NCI-H2196 (cell line): ENCODE measurements around the gene COL6A2.
"Not testable (repeated sequence)": the region's sequence is repeated elsewhere in the genome, so short reads cannot be mapped to it uniquely, and the experiment has no call there.

ENCODE experiments used
- DNase-seq: peaks from one replicate; lab custom pipeline; 2025; ENCODE audit not compliant: unreplicated experiment; lab: John Stamatoyannopoulos, UW

COL6A2 gene

GRCh38 chr21:46078978-46079351 is 18.9 kb upstream of the COL6A2 start:
- no peak for DNase-seq

GRCh38 chr21:46079352-46080170 is 18.4 kb upstream of the COL6A2 start:
- no peak for DNase-seq

GRCh38 chr21:46080171-46081021 is 17.5 kb upstream of the COL6A2 start:
- DNase-seq = no peak

DNA sequence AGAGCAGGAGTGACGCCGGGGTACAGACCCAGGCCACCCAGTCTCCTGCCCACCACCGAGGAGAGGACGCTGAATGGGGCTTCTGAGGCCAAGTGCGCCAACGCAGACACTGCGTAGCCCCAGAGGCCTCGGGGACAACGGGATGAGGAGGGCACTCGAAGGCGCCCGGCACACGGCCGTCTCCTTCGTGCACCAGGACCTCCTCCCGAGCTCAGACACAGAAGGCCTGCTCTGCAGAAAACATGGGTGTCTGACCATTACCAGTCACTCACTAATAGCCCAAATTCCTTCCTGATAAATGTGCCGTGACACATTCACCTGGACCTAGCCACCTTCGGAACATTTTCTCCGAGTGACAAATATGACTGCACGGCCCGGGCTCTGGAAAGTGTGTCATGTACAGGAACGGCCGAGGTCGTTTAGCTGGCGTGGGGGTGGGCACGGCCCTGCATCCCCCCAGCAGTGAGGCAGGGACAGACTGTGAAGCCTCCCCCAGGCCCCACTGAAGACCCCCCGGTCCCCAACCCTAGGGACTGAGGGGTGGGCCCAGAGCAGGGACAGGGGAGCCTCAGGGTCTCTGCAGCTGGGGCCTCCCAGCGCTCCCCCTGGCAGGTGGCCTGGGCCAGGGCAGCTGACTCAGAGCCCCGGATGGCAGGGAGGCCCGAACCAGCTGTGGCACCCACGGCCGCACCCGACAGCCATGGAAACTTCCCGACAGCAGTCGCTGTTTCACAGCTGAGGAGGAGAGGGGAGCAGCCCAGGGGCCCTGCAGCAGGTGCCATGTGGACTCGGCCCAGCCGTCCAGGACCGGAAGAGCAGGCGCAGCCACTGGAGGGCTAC is 16.7 kb upstream of the COL6A2 start:
- DNase-seq = no peak

DNA sequence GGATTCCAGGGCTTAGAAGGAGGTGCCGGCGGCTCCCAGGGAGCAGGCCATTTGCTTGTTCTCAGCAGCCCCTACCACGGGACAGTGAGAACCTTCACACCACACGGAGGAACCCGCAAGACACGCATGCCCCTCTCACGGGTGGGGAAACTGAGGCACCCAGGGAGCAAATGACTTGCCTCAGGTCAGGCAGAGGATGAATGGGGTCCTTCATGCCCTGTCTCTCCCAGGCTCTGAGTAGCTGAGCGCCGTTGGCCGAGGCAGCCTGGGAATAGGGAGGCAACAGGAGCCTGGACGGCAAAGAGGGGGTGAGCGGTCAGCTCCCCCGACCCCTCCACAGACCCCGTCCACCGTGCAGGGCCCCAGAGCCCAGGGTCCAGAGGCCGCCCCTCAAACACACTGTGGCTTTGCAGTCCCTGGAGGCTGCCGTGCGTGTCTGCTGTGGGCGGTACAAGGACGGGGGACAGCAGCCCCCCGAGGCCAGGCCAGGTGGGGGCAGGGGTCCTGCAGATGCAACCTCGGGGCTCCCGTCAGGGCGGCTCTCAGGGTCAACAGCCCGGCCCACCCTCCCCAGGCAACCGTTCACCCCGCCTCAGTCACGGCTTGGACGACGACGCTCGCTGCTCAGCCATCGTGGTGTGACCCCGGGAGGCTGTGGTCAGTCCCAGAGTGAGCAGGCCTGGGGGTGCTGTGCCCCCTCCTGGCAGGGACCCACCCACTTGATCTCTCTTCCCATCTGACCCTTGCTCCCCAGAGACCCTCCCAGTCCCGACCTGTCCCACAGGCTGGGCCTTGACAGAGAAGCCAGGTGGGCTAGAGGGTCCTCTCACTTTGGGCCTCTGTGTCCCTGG is 15.8 kb upstream of the COL6A2 start:
- DNase-seq = no peak

GRCh38 chr21:46082713-46082962 is 15.3 kb upstream of the COL6A2 start:
- no peak for DNase-seq

GRCh38 chr21:46082963-46083790 is 14.7 kb upstream of the COL6A2 start:
- no peak for DNase-seq

DNA sequence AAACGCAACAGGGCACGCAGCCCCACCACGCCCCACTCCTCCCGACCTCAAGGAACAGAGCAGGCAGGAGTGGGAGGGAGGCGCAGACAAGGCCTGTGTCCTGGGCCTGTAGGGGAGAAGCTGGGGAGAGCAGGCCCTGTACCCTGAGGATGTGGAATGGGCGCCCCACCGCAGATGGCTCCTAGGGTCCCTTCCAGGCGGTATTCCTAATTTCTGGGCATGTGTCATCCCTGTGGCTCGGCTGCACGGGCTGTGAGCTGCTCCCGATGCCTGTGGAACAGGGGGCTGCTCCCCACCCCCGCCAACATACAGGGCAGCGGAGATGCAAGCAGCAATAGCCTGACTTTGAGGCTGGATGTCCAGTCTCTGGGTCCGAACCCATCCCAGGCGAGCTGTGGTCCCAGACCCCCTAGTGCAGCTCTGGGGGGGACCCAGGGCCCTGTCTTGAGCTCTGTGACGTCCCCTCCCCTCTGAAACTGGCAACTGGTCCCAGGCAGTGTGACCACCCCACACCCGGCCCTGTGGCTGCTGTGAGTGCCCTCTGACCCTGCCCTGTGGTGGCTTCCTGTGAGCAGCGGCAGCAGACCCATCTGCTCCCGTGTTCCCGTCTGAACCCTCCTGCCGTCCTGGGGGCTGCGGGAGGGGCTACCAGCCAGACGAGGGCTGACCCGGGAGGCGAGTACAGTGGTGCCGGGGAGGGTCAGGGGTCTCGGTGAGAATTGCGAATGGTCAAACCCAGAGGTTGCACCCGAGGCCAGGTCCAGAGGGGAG is 13.9 kb upstream of the COL6A2 start:
- DNase-seq = no peak

DNA sequence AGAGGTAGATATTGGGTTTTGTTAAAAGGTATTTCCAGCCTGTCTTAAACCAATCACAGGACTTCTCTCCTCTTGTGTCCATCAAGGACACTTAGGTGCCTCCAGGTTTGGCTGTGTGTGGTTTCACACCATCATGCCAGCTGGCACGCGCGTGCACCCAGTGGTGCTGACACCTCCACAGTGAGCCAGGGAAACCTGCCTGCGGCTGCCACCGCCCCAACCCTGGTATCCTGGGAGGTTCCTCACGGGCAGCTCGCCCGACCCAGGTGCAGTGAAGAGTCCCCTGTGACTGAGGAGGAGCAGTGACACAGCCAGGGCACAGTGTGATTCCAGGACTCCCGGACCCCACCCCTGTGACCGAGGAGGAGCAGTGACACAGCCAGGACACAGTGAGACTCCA is 13.2 kb upstream of the COL6A2 start:
- DNase-seq = no peak

GRCh38 chr21:46085259-46085658 is 12.7 kb upstream of the COL6A2 start:
- DNase-seq = not testable (repeated sequence)

DNA sequence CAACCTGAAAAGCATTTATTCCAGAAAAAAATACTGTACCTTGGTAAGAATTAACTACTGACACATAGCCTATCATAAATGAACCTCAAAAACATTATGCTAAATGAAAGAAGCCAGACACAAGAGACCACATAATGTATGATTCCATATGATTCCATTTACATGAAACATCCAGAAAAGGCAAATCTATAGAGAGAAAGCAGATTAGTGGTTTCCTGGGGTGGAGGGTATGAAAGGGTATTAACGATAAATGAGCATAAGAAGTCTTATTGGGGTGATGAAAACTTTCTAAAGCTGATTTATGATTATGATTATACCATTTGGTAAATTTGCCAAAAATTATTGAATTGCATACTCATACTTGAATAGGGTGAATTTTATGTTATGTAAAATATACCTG is 10.3 kb upstream of the COL6A2 start:
- DNase-seq = no peak

DNA sequence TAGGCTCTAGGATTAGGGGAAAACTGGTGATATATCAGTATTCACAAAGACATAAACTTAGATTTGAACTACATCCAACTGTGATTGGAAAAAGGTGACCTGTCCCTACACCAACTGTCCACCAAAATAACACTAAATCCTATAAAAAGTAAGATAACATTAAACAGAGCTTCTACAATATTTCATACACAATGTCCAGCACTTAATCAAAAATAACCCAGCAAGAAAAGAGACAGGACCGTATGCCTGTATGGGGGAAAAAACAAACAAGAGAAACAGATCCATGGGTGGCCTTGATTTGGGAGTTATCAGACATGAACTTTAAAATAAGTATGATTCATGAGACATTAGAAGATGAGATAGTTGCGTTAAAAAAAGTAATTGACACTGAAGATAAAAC is 9.7 kb upstream of the COL6A2 start:
- no peak for DNase-seq

GRCh38 chr21:46089285-46089684 is 8.6 kb upstream of the COL6A2 start:
- DNase-seq = no peak

DNA sequence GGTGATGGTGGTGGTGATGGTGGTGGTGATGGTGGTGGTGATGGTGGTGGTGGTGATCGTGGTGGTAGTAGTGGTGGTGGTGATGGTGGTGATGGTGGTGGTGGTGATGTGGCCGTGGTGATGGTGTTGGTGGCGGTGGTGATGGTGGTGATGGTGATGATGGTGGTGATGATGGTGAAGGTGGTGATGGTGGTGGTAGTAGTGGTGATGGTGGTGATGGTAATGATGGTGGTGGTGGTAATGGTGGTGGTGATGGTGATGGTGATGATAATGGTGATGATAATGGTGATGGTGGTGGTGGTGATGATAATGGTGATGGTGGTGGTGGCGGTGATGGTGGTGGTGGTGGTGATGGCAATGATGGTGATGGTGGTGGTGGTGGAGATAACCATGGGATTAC is 6.8 kb upstream of the COL6A2 start:
- no peak for DNase-seq

DNA sequence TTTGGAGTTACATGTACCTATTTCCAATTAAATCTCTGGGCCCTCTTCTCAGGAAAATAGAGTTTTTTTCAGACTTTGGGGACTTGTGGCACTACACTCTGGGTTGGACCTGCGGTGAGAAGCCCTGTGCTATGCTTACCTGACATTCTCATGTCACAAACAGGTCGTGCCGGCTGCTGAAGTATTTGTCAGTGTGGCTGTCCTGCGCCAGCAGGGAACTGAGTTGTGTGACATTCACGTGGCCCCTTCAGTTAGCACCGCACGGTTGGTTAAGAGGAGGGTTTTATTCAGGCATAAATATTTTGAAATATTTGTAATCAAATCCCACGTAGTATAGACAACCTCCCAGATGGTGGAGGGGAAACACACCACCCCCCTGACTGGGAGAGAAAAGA is 6.3 kb upstream of the COL6A2 start:
- no peak for DNase-seq

GRCh38 chr21:46092026-46092764 is 5.7 kb upstream of the COL6A2 start:
- no peak for DNase-seq

DNA sequence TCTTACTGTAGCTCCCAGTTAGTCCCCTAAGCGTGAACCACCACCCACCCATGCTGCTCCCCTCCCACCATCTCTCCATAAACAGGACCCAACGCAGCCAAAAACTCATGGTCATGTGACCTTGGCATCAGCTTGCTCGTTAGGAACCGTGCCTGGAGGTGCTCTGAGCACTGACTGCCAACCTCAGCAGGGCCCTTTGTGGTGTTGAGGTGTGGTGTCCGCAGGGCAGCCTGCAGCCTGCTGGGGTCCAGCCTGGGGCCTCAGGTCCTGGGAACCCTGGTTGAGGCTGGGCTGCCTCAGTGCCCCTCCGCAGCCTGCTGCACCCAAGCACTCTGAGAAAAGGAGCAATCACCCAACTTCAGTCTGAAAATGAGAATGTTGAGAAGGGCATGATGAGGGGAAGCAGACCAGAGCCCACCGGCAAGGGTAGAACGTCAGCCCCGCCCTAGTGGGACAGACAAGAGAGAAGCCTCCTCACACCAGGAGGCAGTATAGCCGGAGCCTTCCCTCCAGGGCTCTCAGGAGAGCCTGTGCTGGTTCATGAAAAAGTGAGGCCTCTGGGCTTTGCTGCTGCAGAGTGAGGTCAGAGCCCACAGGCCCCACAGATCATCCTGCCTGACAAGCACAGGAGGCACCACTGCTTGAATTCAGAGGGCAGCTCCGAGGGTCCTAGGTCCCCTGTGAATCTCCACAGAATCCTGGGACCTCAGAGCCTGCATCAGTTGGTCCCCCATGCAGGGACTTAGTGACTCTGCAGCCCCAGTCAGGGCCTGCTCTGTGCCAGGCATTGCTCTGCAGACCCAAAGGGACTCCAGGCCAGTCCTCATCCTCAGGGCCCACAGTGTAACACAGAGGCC is 4.9 kb upstream of the COL6A2 start:
- DNase-seq = no peak
